ENCODE results near the gene CARD11. TPM values are rescaled to one million over a fixed set of nuclear protein-coding genes. Genes with fewer than 3 reads are reported as not detected.

Gene CARD11
- total RNA-seq, 4 donors from 2014 or later = 0.26 to 2.0 (median 0.70) TPM

DNA sequence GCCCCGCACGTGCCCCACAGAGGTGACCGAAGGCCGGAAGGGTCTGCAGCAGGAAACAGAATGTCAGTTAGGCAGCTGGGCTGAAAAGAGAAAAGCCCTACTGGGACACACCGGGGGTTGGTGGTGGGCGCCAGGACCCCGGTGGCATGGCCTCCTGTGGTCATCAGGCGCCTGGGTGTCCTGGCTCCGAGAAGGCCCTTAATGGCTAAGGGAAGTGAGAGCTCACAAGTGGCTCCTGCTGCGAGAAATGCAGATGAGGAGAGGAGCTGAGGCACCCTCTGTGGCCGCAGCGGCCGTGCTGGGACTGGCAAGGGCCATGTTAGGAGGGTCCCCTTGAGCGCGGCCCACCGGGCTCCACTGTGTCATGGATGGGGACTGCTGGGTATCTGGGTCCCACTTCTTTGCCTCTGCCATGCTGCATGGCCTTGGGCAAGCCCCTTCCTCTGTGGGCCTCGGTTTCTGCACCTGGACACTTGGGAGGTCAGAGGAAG is 120.3 kb downstream of the CARD11 start:
- TF ChIP-seq POLR2A (IDR thresholded peaks at IDR 0.05; ENCODE audit: low read depth) (no peak), EP300 (IDR thresholded peaks at IDR 0.05) (no peak), POLR2AphosphoS5 (IDR thresholded peaks at IDR 0.05) (no peak)
- TF ChIP-seq, protein P1, sequence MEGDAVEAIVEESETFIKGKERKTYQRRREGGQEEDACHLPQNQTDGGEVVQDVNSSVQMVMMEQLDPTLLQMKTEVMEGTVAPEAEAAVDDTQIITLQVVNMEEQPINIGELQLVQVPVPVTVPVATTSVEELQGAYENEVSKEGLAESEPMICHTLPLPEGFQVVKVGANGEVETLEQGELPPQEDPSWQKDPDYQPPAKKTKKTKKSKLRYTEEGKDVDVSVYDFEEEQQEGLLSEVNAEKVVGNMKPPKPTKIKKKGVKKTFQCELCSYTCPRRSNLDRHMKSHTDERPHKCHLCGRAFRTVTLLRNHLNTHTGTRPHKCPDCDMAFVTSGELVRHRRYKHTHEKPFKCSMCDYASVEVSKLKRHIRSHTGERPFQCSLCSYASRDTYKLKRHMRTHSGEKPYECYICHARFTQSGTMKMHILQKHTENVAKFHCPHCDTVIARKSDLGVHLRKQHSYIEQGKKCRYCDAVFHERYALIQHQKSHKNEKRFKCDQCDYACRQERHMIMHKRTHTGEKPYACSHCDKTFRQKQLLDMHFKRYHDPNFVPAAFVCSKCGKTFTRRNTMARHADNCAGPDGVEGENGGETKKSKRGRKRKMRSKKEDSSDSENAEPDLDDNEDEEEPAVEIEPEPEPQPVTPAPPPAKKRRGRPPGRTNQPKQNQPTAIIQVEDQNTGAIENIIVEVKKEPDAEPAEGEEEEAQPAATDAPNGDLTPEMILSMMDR (IDR thresholded peaks at IDR 0.05) = no peak
- intact Hi-C loops (cut with DNase I) = no loop called here
- DNase-seq (ENCODE audit: extremely low spot score) = no peak
- Histone ChIP-seq H3K9me3 (no peaks in the 10 kb centered on the region), H3K27me3 (peaks cover 0 to 69% (median 0%) of the 10 kb centered on the region in 4 donors), H3K4me1 (no peaks in the 10 kb centered on the region), H3K4me3 (no peak overlapping the region), H3K36me3 (no peaks in the 10 kb centered on the region), H3K27ac (replicated peaks in 1 of 4) (no peak overlapping the region)
- 85% methylated on average over 7 of the region's 17 CpGs for WGBS

DNA sequence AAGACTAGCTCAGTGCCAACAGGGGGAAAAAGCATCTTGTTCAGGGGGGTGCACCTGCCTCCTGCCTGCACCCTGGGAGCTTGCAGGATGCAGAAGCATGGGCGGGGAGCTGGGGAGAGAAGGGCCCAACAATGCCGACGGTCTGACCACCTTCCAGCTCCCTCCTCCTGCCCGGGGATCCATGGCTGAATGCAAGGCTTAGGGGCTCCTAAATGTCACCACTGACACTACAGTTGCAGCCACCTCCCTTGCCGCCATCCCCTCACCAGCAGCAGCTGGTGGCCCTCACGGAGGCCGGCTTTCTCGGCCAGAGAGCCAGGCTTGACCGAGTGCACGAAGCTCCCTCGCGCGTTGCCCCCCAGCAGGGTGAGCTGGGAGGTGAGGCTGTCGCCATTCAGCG is 120.8 kb downstream of the CARD11 start:
- Histone ChIP-seq H3K9me3 (no peaks in the 10 kb centered on the region), H3K27ac (replicated peaks in 1 of 4) (no peak overlapping the region), H3K4me1 (no peaks in the 10 kb centered on the region), H3K27me3 (peaks cover 0 to 70% (median 0%) of the 10 kb centered on the region in 4 donors), H3K4me3 (no peak overlapping the region), H3K36me3 (no peaks in the 10 kb centered on the region)
- intact Hi-C loops (cut with DNase I) = no loop called here
- 77% methylated on average over 4 of the region's 15 CpGs for WGBS
- TF ChIP-seq POLR2AphosphoS5 (IDR thresholded peaks at IDR 0.05) (no peak), POLR2A (IDR thresholded peaks at IDR 0.05; ENCODE audit: low read depth) (no peak), EP300 (IDR thresholded peaks at IDR 0.05) (no peak)
- TF ChIP-seq, protein P1 (IDR thresholded peaks at IDR 0.05) = no peak
- DNase-seq (ENCODE audit: extremely low spot score) = no peak

DNA sequence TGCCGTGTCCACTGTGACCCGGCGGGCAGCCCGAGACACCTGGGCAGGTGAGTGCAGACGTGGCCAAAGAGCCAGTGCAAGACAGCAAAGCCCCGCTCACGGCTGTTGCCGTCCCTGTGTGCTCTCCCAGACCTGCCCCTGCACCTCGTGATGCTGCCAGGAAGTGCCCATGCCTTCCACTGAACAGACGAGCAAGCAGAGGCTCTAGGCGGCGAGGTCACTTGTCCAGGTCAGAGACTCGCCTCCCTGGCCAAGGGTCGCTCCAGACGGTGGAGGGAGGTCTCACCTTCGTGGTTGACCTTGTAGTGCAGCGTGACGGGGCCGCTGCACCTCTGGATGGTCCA is 121.3 kb downstream of the CARD11 start:
- Histone ChIP-seq H3K4me1 (no peaks in the 10 kb centered on the region), H3K9me3 (no peaks in the 10 kb centered on the region), H3K27me3 (peaks cover 0 to 67% (median 0%) of the 10 kb centered on the region in 4 donors), H3K27ac (replicated peaks in 1 of 4) (no peak overlapping the region), H3K4me3 (no peak overlapping the region), H3K36me3 (no peaks in the 10 kb centered on the region)
- intact Hi-C loops (cut with DNase I) = no loop called here
- 81% methylated on average over 12 of the region's 19 CpGs for WGBS
- DNase-seq (ENCODE audit: extremely low spot score) = no peak
- TF ChIP-seq EP300 (IDR thresholded peaks at IDR 0.05) (no peak), POLR2A (IDR thresholded peaks at IDR 0.05; ENCODE audit: low read depth) (no peak), POLR2AphosphoS5 (IDR thresholded peaks at IDR 0.05) (no peak)
- TF ChIP-seq, protein P1 (IDR thresholded peaks at IDR 0.05) = no peak

DNA sequence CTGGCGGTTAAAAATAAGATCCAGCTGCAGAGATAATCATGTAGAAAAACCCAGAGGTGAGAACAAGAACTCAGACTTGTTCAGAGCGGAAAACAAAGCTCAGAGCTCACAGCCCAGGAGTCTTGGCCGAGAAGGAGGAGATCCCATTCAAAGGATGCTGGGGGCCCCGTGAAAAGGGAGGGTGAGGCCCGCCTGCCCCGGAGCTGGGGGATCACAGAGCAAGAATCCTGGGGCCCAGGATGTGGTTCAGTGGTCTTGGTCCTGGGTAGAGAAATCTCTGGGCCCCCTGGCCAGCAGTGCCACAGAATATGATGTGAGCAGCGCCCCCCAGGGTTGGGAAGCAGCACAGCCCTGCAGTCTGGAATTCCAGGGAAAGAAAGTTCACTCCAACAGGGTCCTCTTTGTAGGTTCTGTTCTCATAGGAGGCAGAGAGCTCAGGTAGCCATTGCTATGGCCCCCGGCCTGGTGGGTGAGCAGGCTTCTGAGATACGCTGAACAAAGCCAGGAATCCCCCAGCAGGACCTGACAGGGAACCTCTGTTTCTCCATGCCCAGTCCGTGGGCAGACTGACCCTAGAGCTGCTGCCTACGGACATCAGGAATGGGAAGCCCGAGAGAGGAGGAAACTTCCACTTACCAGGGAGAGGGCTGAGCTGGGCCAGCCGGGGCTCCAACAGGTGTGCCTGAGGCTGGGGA is 121.9 kb downstream of the CARD11 start:
- no peaks in the 10 kb centered on the region for H3K4me1 ChIP-seq
- H3K4me3 ChIP-seq = no peak overlapping the region
- intact Hi-C loops (cut with DNase I) = no loop called here
- no peak for DNase-seq (ENCODE audit: extremely low spot score)
- no peak overlapping the region for H3K27ac ChIP-seq (replicated peaks in 1 of 4)
- H3K9me3 ChIP-seq = no peaks in the 10 kb centered on the region
- 42% methylated on average over 8 of the region's 13 CpGs for WGBS
- H3K27me3 ChIP-seq = peaks cover 0 to 67% (median 0%) of the 10 kb centered on the region in 4 donors
- H3K36me3 ChIP-seq = no peaks in the 10 kb centered on the region
- TF ChIP-seq POLR2A (IDR thresholded peaks at IDR 0.05; ENCODE audit: low read depth) (no peak), EP300 (IDR thresholded peaks at IDR 0.05) (no peak), POLR2AphosphoS5 (IDR thresholded peaks at IDR 0.05) (no peak)
- TF ChIP-seq, protein P1 (IDR thresholded peaks at IDR 0.05) = no peak

Measured in esophagus muscularis mucosa (tissue), 4 donors.